ENCODE data around the gene MON2.
A peak's percentile ranks its signal among the peaks of the same experiment; 100 is the strongest.
"Not testable (repeated sequence)": the region's sequence is repeated elsewhere in the genome, so short reads cannot be mapped to it uniquely, and the experiment has no call there.

The MON2 gene

DNA sequence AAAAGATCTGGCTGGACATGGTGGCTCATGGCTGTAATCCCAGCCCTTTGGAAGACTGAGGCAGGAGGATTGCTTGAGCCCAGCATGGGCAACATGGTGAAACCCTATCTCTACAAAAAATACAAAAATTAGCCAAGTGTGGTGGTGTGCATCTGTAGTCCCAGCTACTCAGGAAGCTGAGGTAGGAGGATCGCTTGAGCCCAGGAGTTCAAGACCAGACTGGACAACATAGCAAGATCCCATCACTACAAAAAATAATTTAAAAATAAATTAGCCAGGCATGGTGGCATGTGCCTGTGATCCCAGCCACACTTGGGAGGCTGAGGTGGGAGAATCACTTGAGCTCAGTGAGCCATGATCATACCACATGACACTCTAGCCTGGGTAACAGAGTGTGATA lies 92.7 kb downstream of the MON2 start:
- not testable (repeated sequence) for DNase-seq

DNA sequence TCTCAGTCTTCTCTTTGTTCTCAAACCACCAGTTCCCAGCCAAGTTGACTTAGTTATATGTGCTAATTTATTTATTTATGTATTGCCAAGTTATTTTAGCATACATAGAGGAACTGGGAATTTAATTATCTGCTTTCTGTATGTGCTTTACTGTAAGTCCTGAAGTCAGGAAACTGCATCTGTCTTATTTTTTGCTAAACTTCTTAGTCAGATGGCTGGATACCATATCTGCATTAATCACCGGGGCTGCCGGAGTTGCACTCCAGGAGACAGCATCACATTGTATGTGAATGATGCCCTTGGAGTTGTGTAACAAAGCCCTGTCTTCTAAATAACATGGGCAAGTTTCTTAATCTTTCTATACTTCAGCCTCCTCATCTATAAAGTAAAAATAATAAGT lies 96.2 kb downstream of the MON2 start:
- DNase-seq = peak; percentile 7

DNA sequence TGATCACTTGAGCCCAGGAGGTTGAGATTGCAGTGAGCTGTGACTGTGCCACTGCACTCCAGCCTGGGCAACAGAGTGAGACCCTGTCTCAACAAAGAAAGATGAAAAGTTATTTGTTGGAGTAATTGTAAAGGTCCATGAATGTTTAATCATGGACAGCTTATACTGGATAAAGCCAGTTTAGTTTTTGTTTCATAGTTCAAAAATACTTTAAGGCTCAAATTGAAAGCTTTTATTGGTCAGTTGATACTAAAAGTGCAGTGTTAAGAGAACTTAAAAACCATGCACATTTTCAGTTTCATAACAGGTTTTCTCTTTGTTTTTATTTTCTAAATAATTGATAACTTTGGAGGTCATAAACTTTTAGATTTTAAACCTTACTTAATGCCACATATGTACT lies 108.4 kb downstream of the MON2 start:
- no peak for DNase-seq

DNA sequence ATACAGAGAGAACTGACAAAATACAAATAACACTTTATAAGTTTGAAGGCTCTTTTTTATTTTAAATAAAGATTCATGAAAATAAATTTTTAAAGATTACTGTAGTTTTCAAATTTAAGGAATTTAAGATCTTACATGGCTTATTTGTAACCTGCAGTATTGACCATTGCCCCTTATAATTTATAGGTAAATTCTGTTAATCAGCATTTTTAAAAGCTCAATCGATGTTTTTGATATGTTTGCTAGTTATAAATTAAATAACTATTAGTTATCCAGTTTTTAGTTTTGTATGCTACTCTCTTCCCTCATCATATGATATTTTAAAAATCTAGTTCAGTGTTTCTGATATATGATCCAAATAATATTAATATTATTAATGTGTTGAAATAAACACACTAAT lies 109.9 kb downstream of the MON2 start:
- DNase-seq = no peak

DNA sequence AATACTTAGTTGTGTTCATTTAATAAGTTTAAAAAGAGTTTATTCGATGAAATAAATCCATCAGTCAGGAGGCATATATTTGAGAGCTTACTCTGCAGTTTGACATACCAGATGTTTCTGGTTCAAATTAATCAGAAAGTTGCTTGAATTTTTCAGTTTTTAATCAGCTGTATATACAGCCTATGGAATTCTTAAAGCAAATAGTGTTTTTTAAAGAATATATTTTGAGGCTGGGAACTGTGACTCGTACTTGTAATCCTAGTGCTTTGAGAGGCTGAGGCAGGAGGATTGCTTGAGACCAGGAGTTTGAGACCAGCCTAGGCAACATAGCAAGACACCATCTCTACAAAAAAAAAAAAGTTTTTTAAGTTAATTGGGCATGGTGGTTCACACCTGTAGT lies 112.1 kb downstream of the MON2 start:
- DNase-seq = peak; percentile 67

DNA sequence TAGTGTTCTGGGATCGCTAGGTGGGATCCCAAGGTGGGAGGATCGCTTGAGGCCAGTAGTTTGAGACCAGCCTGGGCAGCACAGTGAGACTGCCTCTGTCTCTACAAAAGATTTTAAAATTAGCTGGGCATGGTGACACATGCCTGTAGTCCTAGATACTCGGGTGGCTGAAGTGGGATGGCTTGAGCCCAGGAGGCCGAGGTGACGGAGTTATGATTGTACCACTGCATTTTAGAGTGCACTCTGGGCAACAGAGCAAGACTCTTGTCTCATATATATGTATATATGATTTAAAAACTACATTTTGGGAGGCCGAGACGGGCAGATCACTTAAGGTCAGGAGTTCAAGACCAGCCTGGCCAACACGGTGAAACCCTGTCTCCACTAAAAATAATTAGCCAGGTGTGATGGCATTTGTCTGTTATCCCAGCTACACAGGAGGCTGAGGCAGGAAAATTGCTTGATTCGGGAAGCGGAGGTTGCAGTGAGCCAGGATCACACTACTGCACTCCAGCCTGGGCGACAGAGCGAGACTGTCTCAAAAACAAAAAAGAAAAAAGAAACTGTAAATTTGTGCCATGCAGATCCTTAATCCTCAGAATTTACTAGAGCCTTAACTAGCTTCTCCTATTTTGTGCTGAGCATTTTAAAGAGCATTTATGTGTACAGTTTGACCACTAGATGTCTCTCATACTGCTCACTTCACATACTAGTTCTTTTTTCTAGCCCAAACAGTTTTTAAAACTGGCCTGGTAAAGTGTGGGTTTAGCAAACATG lies 114.8 kb downstream of the MON2 start:
- peak; percentile 68 for DNase-seq

DNA sequence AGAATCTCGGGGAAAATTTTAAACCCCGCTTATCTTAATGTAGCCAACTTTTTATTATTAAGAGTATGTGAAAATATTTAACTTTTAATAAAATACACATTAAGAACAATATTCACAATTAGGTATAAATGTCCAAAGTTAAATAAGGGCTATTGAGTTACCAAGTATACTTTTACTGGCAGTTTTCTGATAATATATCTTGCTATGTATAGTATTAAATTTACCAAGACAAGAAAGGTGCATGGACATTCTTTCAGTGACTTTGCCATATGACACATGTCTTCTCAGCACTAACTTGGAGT lies 115.4 kb downstream of the MON2 start:
- no peak for DNase-seq

DNA sequence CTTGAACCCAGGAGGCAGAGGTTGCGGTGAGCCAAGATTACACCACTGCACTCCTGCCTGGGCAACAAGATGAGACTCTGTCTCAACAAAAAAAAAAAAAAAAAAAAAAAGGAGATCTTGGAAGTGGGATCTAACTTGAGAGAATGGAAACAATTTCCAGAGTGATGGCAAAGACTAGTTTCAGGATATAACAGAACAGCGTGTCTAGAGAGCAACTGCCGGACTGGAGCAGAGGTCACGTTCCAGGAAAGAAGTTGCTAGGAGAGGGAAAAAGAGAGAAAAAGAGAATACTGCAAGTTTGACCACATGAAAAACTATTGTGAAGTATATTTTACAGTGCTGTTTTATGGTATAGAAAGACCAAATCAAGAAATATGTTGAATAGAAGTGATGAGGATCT lies 118.0 kb downstream of the MON2 start:
- DNase-seq = no peak

DNA sequence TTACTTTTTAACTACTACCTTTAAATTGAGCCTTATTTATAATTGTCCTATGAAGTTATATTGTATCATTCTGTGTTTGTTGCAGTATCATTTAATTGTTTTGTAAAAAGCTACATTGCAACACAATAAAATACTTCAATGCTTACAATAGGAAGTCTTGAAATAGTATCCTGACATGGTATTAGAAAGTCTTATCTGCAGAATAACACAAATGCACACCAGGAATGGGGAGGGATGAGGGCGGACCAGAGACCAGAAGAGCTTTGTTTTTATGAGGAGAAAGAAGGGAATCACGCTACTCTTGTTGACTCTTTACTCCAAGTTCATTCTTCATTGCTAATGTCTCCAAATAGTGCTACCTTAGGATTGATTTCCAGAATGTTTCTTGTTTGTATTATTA lies 120.2 kb downstream of the MON2 start:
- no peak for DNase-seq

DNA sequence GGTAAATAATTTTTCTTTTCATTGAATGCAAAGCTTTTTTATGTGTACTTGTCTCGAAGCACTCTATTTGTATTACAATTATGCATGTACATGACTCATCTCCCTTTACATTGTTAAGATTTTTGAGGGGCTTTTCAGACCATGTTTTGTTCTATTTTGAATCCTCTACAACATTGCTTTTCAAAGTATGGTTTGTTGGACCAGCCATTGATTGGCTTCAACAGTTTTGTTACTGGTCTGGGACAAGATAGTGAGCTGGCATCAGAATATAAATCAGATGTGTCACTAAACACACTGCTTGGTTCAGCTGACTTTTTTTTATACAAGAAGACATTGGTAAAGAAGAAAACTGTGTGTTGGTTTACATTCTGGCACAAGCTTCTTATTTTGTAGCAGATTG lies 122.3 kb downstream of the MON2 start:
- DNase-seq = peak; percentile 78

DNA sequence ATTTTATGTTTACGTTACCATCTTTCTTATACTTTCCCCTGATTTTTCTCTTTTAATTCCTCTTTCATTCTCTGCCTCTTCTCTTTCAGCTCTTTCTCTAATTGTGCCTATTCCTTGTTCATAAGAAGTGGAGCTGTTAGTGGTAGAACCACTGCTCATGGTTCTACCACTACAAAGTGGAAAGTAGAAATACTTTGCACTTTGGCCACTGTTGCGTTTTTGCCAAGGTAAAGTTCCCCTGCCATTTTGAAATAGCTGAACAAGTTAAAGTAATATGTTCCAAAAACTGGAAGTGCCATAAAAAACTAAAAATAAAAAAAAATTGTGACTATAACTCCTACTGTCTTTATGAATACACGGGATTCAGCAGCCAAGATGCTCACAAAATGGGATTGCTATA lies 130.6 kb downstream of the MON2 start:
- DNase-seq = no peak

DNA sequence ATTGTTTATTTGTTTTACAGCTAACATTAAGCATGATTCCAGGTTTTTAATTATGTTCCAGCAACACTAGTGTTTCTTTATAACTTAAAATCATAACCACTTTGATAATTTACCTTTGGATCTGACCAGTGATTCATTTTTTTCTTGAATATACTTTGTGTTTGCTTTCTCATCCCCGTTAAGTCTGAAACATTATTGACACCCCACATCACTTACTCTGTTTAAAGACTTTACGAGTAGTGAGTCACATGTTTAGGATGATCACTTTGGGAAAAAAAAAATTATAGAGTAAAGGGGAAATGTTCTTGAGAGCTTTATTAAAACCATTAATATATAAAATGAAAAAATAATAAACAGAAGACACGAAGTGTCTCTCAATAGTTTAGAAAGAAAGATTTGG lies 132.2 kb downstream of the MON2 start:
- DNase-seq = no peak

DNA sequence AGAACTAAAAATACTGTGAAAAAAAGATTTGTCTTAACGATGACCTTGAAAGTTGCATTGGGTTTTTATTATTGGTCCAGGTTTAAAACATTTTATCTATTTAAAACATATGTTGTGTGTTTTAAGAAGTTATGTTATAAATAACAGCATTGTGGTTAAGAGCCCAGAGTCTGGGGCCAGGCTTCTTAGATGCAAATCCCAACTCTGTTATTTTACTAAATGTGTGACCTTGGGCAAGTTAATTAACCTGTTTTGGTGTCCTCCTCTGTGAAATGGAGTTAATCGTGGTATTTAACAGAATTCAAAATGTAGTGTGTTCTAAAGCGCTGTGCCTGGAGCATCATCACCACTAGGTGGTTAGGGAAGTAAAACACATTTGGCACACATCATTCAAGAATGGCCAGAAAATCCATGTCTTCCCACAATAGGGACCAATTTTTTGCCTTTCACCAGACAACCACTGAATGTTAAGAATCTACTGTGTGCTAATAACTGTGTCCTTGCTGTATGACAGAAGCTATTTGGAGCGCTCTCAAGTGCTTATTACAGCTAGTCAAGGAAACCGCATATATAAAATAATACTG lies 133.3 kb downstream of the MON2 start:
- no peak for DNase-seq

DNA sequence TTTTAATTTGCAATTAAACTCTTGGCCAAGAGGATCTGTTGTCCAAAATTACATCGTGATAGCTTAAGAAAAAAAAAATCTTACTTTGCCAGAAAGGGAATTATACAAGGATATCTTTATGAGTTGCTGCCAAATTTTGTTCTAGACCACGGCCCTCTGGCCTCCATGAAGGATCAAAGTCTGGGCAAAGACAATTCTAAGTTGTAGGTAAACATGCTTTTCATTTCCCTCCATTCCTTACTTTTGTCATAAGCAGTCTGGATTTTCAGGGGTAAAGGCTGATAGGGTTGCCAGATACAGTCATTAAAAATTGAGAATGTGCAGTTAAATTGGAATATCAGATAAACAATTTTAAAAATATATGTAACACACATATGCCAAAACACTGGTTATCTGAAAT lies 135.1 kb downstream of the MON2 start:
- no peak for DNase-seq

DNA sequence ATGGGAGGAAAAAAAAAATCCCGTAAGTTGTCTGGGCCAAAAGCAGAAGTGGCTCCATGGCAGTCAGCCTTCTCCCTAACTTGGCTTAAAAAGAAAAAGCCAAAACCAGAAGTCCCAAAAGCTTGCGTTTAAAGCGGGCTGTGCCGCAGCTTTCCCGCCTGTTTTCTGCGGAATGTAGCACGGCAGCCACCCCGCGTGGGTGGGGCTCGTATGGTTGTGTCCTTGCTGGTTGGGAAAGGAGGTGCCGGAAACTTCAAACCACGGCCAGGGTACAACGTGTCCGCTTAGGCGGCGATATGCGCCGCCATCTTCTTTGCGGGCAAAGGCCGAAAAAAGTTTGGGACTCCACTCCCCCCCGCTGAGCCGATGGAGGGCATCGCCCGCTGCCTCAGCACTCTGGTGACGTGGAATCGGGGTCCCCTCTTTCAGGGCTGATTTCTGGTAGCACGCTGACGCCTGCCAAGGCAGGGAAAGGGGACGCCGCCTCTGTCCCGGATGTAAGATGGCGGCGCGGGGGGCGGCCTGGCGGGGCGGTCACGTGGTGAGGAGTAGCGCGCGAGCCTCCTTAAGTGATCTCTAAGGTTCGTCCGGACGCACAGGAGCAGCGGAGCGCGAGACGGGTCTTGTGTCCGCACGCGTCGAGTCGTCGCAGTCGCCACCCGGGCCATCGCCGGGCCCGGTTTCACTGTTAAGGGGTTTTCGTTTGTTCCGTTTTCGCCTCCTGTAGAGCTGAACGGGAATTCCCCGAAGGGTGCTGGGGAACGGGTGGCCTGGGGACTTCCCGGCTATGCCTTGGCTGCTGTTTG lies 135.8 kb downstream of the MON2 start:
- DNase-seq = peak; percentile 94

DNA sequence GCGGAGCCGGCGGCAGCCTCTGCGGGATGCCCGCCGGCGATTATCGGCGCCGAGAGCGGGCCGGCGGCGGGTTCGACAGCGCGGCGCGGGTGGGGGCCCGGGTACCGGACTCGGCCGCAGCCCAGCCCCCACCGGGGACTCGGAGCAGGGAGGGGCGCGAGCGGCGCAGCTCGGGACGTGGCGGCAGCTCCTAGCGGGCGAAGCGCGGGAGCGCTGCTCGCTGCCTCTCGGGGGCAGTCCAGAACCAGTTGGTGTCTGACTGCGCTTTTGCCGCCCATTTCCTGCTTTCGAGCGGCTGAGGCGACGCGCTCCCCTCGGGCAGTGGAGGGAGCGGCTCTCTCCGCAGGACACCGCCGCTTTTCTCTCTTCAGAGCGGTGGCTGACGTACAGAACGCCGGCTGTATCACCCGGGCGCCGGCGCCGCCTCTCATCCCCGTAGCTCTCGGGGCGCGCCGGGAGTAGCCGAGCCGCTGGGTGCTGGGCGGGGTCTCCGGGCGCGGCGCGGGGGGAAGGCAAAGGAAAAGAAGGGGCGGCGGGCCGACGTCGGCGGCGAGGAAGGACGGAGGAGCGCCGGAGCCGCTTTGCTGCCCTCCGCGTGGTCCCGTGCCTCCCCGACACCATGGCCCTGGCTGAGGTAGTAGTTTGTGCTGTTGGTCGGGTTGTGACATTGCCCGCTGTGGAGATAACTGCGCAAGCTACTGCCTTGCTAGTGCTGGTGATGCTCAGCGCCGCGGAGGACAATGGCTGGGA lies 136.6 kb downstream of the MON2 start:
- peak; percentile 93 for DNase-seq

DNA sequence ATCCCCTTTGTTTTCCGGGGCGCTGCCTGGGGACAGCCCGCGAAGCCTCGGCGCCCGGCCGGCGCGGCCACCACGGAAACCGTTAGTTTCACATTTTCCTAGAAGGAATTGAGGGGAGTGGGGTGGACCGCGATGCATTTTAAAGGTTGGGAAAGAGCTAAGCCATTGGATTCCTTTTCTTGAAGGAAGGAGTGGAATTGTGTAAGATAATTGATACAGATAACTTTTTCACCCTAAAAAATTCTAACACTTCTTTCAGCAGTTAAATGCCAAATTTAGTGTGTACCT lies 137.1 kb downstream of the MON2 start:
- no peak for DNase-seq

DNA sequence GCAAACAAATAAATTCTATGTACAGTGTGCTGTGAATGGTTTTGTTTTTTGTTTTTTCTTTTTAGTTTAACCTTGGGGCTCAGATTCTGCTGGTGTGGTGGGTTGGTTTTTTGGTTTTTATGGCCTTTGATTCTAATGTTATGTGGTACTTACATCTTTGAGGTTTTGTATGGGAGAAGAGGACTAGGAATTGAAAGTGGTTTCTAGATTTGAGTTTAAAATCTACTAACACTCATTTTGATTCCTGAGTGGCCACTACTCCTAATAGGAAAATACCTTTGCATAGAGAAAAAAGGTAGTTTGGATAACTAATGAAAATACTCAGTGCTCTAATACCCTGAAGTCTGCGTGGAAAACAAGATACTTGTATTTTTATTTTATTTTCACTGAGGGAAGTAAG lies 137.7 kb downstream of the MON2 start:
- DNase-seq = no peak

DNA sequence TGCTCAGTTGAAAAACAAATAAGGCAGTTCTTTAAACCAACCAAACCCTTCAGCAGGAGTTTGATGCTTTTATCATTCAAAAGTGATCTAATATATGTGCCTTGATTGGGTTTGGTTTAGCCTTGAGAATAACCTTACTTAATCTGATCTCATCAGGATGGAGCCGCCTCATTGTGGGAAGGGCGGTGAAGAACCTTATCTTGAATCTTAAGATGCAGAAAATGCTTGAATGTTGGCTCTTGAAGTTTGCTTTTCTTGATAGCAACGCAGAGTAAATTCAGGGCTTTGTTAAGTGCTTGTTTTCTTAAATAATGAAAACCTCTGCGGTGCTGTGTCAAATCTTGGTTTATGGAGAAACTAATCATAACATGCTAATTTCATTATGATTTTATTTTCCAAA lies 138.2 kb downstream of the MON2 start:
- DNase-seq = peak; percentile 47

DNA sequence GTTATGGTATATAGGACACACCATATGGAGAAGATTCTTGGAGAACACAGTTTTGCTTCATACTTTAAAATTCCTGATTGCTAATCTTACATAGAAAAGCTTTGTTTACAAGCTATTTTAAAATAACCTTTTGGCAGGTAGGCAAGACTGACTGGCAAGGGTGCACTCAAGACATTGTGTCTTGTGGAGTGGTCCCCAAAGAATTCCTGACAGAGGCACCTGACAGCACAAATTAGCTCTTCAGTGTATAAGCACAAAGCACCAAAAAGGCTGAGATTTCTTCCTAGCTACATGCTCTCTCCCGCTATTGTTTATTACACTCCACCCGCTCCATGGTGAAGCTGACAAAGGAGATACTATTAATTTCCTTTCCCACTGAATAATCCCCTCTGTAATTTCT lies 139.4 kb downstream of the MON2 start:
- no peak for DNase-seq

DNA sequence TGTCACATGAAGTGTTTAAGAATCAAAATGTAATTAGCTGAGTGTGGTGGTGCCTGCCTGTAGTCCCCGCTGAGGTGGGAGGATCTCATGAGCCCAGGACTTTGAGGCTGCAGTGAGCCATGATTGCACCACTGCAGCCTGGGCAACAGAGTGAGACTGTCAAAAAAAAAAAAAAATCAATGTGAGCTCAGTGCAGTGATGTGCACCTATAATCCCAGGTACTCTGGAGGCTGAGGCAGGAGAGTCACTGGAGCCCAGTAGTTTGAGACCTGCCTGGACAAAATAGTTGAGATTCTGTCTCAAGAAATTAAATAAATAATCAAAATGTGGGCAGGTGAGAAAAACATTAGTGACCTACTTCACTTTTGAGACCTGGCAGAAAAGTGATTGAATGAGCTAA lies 140.0 kb downstream of the MON2 start:
- DNase-seq = no peak

DNA sequence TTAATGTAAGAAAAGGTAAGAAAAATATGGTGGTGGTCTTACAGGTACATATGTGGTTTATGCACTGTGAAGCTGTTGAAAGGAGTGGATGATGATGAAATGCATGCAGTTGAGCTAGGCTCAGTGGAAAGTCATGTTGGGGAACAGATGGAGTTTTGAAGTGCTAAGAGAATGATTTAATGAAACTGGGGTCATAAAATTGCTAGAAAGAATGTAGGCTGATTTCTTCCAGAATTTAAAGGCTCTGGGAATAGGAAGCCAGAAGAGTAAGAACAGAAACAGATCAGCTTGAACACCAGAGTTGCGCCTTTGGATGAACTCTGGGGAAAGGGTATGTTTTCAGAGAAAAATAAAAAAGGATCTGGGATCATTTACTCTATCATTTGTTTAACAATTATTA lies 146.5 kb downstream of the MON2 start:
- no peak for DNase-seq

DNA sequence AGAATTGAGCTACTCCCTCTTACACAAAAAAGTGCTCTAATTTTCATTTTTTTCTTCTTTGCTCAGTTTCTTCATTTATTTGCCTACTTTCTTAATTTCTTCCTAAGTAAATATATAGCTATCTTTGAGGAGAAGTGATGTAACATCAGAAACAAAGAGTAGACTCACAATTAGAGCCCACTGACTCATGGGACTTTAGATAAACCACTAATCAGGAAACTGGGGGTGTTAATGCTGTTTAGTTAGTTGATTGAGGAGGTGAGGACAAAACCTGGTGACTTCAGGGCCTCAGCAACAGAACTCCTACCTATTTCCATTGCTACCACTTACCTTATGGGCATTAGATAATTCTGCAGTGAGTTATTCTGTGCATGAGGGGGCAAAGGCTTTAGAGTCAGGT lies 151.7 kb downstream of the MON2 start:
- no peak for DNase-seq

DNA sequence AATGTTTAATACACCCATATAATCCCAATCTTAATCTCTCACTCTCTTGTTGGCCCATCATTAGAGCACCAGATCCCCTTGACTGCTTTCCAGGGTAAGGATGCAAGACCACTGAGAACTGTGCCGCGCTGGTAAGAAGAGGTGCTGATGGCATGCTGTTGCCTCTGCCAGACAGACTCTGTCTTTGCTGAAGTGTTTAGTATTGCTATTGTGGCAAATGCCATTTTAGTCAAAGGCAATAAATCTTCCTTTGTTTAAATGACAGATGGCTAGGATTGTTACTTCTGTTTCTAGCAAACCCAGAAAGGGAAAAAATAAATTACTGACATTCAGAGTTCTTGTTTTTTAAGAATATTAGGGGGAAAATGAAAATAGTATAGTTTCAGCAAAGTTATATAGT lies 152.3 kb downstream of the MON2 start:
- no peak for DNase-seq
